SK-N-SH (cell line): ENCODE measurements around the gene TUT1. TPM values are rescaled to one million over a fixed set of nuclear protein-coding genes. Genes with fewer than 3 reads are reported as not detected.

ENCODE experiments used
- CTCF ChIA-PET: fragments of 300-600, 350-600 bp; formaldehyde crosslinking; extraction: SDS; loops from one replicate; lab custom pipeline; 2021; lab: Yijun Ruan, JAX
- POLR2A ChIA-PET: fragments of 350-600 bp; sonication (Branson Sonifier 250); formaldehyde crosslinking; extraction: SDS; loops from one replicate; lab custom pipeline; 2020; ENCODE audit warnings: antibody characterized with exemption, inconsistent platforms; lab: Yijun Ruan, JAX
- DNase-seq: peaks from one replicate; pipeline ENCODE4 v3.0.0; 2012
- H2AFZ ChIP-seq: fragments of 200-600 bp; sonication (generic); 2 replicates; pipeline ENCODE4 v1.8.1; 2016; ENCODE audit warnings: antibody characterized with exemption, mild to moderate bottlenecking, low read depth
- H3F3A ChIP-seq: fragments of 200-600 bp; sonication (generic); replicated peaks from 2 replicates; pipeline ENCODE3; 2016; ENCODE audit warnings: antibody characterized with exemption, mild to moderate bottlenecking; ENCODE audit not compliant: insufficient read depth
- H3K27ac ChIP-seq, 2 experiments: fragments of 200-500 bp in 1 of 2; fragments of 200-600 bp in 1 of 2; sonication (Bioruptor generic) in 1 of 2; sonication (generic), shearing (Covaris generic) in 1 of 2; 2 replicates each; pipeline versions ENCODE4 v1.5.1 to v1.6.1; 2014 to 2016; ENCODE audit warnings: low read depth in 2 of 2, inconsistent platforms in 1 of 2, low read length in 1 of 2, mild to moderate bottlenecking in 1 of 2, mixed read lengths in 1 of 2
- H3K27me3 ChIP-seq: fragments of 200-600 bp; sonication (generic), shearing (Covaris generic); 2 replicates; pipeline ENCODE4 v1.6.1; 2016; ENCODE audit warnings: mixed run types; ENCODE audit not compliant: insufficient read depth
- H3K36me3 ChIP-seq, 2 experiments: fragments of 200-500 bp in 1 of 2; fragments of 200-600 bp in 1 of 2; sonication (Bioruptor generic) in 1 of 2; sonication (generic) in 1 of 2; replicated peaks in 1 of 2; 2 replicates each; pipeline versions ENCODE3 to v1.5.1; 2014 to 2016; ENCODE audit warnings: low read length in 1 of 2, mild to moderate bottlenecking in 1 of 2; ENCODE audit not compliant: insufficient read depth in 2 of 2, control insufficient read depth in 1 of 2
- H3K4me1 ChIP-seq, 2 experiments: fragments of 200-500 bp in 1 of 2; fragments of 200-600 bp in 1 of 2; sonication (Bioruptor generic) in 1 of 2; sonication (generic), shearing (Covaris generic) in 1 of 2; 2 replicates each; pipeline versions ENCODE4 v1.5.1 to v1.6.1; 2014 to 2016; ENCODE audit warnings: low read depth in 1 of 2, low read length in 1 of 2, mixed run types in 1 of 2; ENCODE audit not compliant: insufficient read depth in 2 of 2, control insufficient read depth in 1 of 2
- H3K4me2 ChIP-seq: fragments of 200-600 bp; sonication (generic), shearing (Covaris generic); 2 replicates; pipeline ENCODE4 v1.6.1; 2017; ENCODE audit warnings: mixed run types
- H3K4me3 ChIP-seq, 2 experiments: fragments of 200-500 bp in 1 of 2; fragments of 200-600 bp in 1 of 2; sonication (Bioruptor generic) in 1 of 2; sonication (generic), shearing (Covaris generic) in 1 of 2; 2 replicates each; pipeline versions ENCODE4 v1.5.1 to v1.8.1; 2014 to 2016; ENCODE audit warnings: low read depth in 2 of 2, inconsistent platforms in 1 of 2, low read length in 1 of 2, mild to moderate bottlenecking in 1 of 2, mixed read lengths in 1 of 2, moderate library complexity in 1 of 2
- H3K79me2 ChIP-seq: fragments of 200-600 bp; sonication (generic); 2 replicates; pipeline ENCODE4 v1.8.1; 2017; ENCODE audit warnings: mild to moderate bottlenecking; ENCODE audit not compliant: insufficient read depth
- H3K9ac ChIP-seq: fragments of 200-600 bp; sonication (generic); 2 replicates; pipeline ENCODE4 v1.6.1; 2017; ENCODE audit warnings: mixed run types
- H3K9me2 ChIP-seq: fragments of 200-600 bp; sonication (generic); 2 replicates; pipeline ENCODE4 v1.6.1; 2017; ENCODE audit warnings: mixed run types
- H3K9me3 ChIP-seq: fragments of 200-600 bp; sonication (generic); 2 replicates; pipeline ENCODE4 v1.6.1; 2017; ENCODE audit warnings: mixed run types, mild to moderate bottlenecking, moderate library complexity
- H4K20me1 ChIP-seq: fragments of 200-600 bp; sonication (generic); 2 replicates; pipeline ENCODE4 v1.6.1; 2017; ENCODE audit warnings: mild to moderate bottlenecking, mixed run types; ENCODE audit not compliant: insufficient read depth
- CTCF ChIP-seq: fragments of 200-600 bp; sonication (generic); IDR thresholded peaks from 2 replicates; pipeline ENCODE4 v1.6.1; 2017; ENCODE audit warnings: antibody characterized with exemption, mild to moderate bottlenecking, moderate library complexity
- RAD21 ChIP-seq: IDR thresholded peaks from 2 replicates; pipeline ENCODE4 v1.6.1; 2012; ENCODE audit warnings: mild to moderate bottlenecking, low read length
- REST ChIP-seq: IDR thresholded peaks from 2 replicates; pipeline ENCODE4 v1.6.1; 2012; ENCODE audit warnings: mild to moderate bottlenecking, low read depth, low read length, moderate library complexity
- SMC3 ChIP-seq: IDR thresholded peaks from 2 replicates; pipeline ENCODE4 v1.6.1; 2012; ENCODE audit warnings: low read depth, low read length, improper control_type of control experiment
- WGBS: methylation state at CpG from one replicate; pipeline ENCODE4 v1.1.6; 2017; ENCODE audit warnings: low lambda C conversion rate; 5-methylcytosine and 5-hydroxymethylcytosine counted together
- polyA plus RNA-seq, 3 experiments: library from polyadenylated mRNA; depleted of rRNA; stranded (reverse); fragments of >200 nt; gene quantifications; 2 replicates each; pipeline ENCODE4 v1.2.3, GENCODE V29; 2012

The TUT1 gene
- polyA plus RNA-seq, 1 of the 3 experiments (the other 2 are of a cell fraction), result 27.3 TPM

DNA sequence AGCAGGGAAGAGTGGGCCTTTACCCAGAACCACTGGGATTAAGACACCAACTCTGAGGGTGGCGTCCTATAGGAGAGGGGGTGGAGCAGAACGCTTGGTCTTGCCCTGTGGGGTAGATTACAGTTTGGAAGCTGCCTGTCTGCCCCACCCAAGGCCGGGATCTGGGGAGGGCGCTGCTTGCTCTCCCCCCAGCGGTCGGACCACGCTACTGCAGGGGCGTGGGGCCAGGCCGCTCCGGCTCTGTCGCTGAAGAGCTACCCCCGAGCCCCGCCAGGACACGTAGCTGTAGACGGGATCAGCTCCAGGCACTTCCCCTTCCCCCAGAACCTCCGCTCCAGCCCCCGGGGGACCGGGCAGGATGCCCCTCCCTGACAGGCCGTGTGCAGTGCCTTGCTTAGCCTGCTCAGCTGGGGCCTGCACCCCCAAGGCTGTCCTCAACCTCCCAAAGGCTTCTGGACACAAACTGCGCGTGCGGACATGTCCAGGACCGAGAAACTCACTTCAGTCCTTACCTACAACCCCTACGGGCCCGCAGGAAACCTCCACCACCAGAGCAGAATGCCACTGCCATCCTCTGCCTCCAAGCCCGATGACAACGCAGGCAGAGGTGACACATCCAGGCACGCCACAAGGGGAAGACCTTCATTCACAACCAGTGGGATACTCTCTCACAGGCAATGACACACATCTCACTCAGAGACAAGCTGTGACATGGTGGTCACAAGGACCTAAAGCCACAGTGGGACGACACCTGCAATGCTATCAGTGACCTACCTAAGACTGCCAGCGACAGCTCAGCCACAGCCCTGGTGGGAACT is 48.4 kb downstream of the TUT1 start:
- peak; percentile 90 for DNase-seq
- WGBS, result 38% methylated on average over 10 of the region's 30 CpGs
- peak overlapping the region; percentile 75 to 98 for H3K4me3 ChIP-seq

More for the DNA sequence above, 48.4 kb downstream of the TUT1 start:
- Histone ChIP-seq H4K20me1 (peaks cover 75% of the 10 kb centered on the region), H3K9me2 (no peaks in the 10 kb centered on the region), H3K4me2 (peak overlapping the region; percentile 98), H3K9ac (peak overlapping the region; percentile 99), H3K27me3 (no peaks in the 10 kb centered on the region), H2AFZ (no peak overlapping the region), H3K4me1 (peaks cover 50 to 72% of the 10 kb centered on the region in 2 experiments), H3F3A (peaks cover 29% of the 10 kb centered on the region), H3K9me3 (no peaks in the 10 kb centered on the region), H3K36me3 (peaks cover 2 to 11% of the 10 kb centered on the region in 2 experiments), H3K27ac (peak overlapping the region in 1 of 2 experiments; percentile 82; a peak in 2 of 4 replicates), H3K79me2 (peaks cover 98% of the 10 kb centered on the region)
- ChIA-PET POLR2A (interaction anchor here (0.7 to 1.8 kb wide), 8 partner anchors 13 to 161 kb away, joined by 3 to 11 read pairs (median 4); partner anchors contain the start of genes C11orf98, CSKMT, EEF1G and TUT1), CTCF (interaction anchor here (0.5 to 10.9 kb wide), 64 partner anchors 9 to 1052 kb away, joined by 3 to 195 read pairs (median 6); partner anchors contain the start of gene TUT1)
- TF ChIP-seq REST (no peak), RAD21 (peak; percentile 87), CTCF (peak; percentile 92), SMC3 (peak; percentile 84)
